Endothelial cell of umbilical vein (primary cell): ENCODE measurements around the gene CRELD2. TPM values are rescaled to one million over a fixed set of nuclear protein-coding genes. Genes with fewer than 3 reads are reported as not detected.

Experiments used
- BruUV-seq: library from RNA; stranded (reverse); fragments of 400-500 nt; replicated peaks from 2 replicates; lab custom pipeline; 2021; lab: Mats Ljungman, UMichigan
- CTCF ChIA-PET: fragments of 300-600, 350-600 bp; sonication (Branson Sonifier 250); formaldehyde crosslinking; loops from one replicate; lab custom pipeline; 2021; ENCODE audit warnings: antibody characterized with exemption, inconsistent platforms; lab: Charles Lee
- POLR2A ChIA-PET: fragments of 300-600, 350-600 bp; sonication (Branson Sonifier 250); formaldehyde crosslinking; loops from one replicate; lab custom pipeline; 2021; ENCODE audit warnings: antibody characterized with exemption, inconsistent platforms; lab: Charles Lee
- DNase-seq: peaks from one replicate; pipeline ENCODE4 v3.0.0-alpha.2; 2011; ENCODE audit warnings: low read depth, low spot score
- FAIRE-seq: peaks from 2 replicates; lab custom pipeline; 2011; peaks lifted over from hg19 to GRCh38; lab: Jason Lieb, UNC
- H2AFZ ChIP-seq: 2 replicates; pipeline ENCODE4 v1.6.0; 2012; ENCODE audit warnings: low read depth, low read length, control low read depth, inconsistent platforms
- H3K27ac ChIP-seq: 2 replicates; pipeline ENCODE4 v1.5.1; 2011; ENCODE audit warnings: low read depth, mild to moderate bottlenecking, control low read depth, low read length, moderate library complexity; ENCODE audit not compliant: insufficient read depth
- H3K27me3 ChIP-seq, 2 experiments: 2 replicates each; pipeline versions ENCODE4 v1.6.0 to v1.6.1; 2011; ENCODE audit warnings: low read length in 2 of 2, mixed read lengths in 1 of 2; ENCODE audit not compliant: control insufficient read depth in 2 of 2, insufficient read depth in 2 of 2
- H3K36me3 ChIP-seq, 2 experiments: 2 replicates in 1 of 2; 3 replicates in 1 of 2; pipeline ENCODE4 v1.5.1; 2011; ENCODE audit warnings: low read length in 2 of 2, mild to moderate bottlenecking in 1 of 2, moderate library complexity in 1 of 2; ENCODE audit not compliant: control insufficient read depth in 2 of 2, insufficient read depth in 2 of 2; ENCODE audit errors: extremely low read depth in 1 of 2
- H3K4me1 ChIP-seq: 3 replicates; pipeline ENCODE4 v1.5.1; 2011; ENCODE audit warnings: mild to moderate bottlenecking, low read length; ENCODE audit not compliant: control insufficient read depth, insufficient read depth; ENCODE audit errors: extremely low read depth
- H3K4me2 ChIP-seq: 2 replicates; pipeline ENCODE4 v1.6.1; 2011; ENCODE audit warnings: low read length, control low read depth, mixed read lengths; ENCODE audit not compliant: insufficient read depth
- H3K4me3 ChIP-seq, 3 experiments: fragments of 200-600 bp in 1 of 3; sonication (generic), shearing (Covaris generic) in 1 of 3; replicated peaks in 1 of 3; 2 replicates each; pipeline ENCODE4 v1.5.1; 2011 to 2016; ENCODE audit warnings: control low read depth in 3 of 3, low read length in 3 of 3, mild to moderate bottlenecking in 2 of 3, inconsistent platforms in 1 of 3, low read depth in 1 of 3, moderate library complexity in 1 of 3; ENCODE audit not compliant: insufficient read depth in 1 of 3
- H3K79me2 ChIP-seq: 2 replicates; pipeline ENCODE4 v1.6.0; 2012; ENCODE audit warnings: low read length, inconsistent platforms; ENCODE audit not compliant: control insufficient read depth, insufficient read depth
- H3K9ac ChIP-seq: replicated peaks from 2 replicates; pipeline ENCODE3; 2011; ENCODE audit warnings: low read length, control low read depth; ENCODE audit not compliant: insufficient read depth; ENCODE audit errors: extremely low read depth
- H3K9me1 ChIP-seq: replicated peaks from 3 replicates; pipeline ENCODE4 v1.6.0; 2011; ENCODE audit warnings: mild to moderate bottlenecking, low read length; ENCODE audit not compliant: control insufficient read depth, insufficient read depth; ENCODE audit errors: extremely low read depth
- H3K9me3 ChIP-seq: replicated peaks from 2 replicates; pipeline ENCODE4 v1.5.1; 2012; ENCODE audit warnings: low read length, inconsistent platforms; ENCODE audit not compliant: control insufficient read depth, insufficient read depth
- H4K20me1 ChIP-seq: replicated peaks from 2 replicates; pipeline ENCODE3; 2011; ENCODE audit warnings: mild to moderate bottlenecking, low read length; ENCODE audit not compliant: control insufficient read depth, insufficient read depth; ENCODE audit errors: extremely low read depth
- CTCF ChIP-seq, 2 donors: IDR thresholded peaks; 1 replicate in 1 of 2; 2 replicates in 1 of 2; pipeline ENCODE4 v1.5.1; 2011; ENCODE audit warnings: low read length in 2 of 2, mild to moderate bottlenecking in 2 of 2, moderate library complexity in 2 of 2, control low read depth in 1 of 2, inconsistent platforms in 1 of 2, low read depth in 1 of 2; ENCODE audit not compliant: insufficient read depth in 1 of 2; ENCODE audit errors: extremely low read depth in 1 of 2
- EZH2 ChIP-seq: IDR thresholded peaks from 2 replicates; pipeline ENCODE4 v1.6.1; 2012; ENCODE audit warnings: borderline replicate concordance, low read depth, mild to moderate bottlenecking, moderate library complexity, low read length, inconsistent platforms; ENCODE audit not compliant: severe bottlenecking
- FOS ChIP-seq: IDR thresholded peaks from 2 replicates; pipeline ENCODE4 v1.6.1; 2011; ENCODE audit warnings: mild to moderate bottlenecking, low read length, moderate library complexity, borderline replicate concordance; ENCODE audit not compliant: insufficient read depth
- GATA2 ChIP-seq: IDR thresholded peaks from 2 replicates; pipeline ENCODE4 v1.7.0; 2011; ENCODE audit warnings: low read depth, mild to moderate bottlenecking, moderate library complexity, mixed read lengths, low read length; ENCODE audit not compliant: insufficient read length, insufficient read depth
- JUN ChIP-seq: IDR thresholded peaks from 2 replicates; pipeline ENCODE4 v1.6.1; 2011; ENCODE audit warnings: borderline replicate concordance, low read depth; ENCODE audit not compliant: insufficient read length, insufficient read depth
- MAX ChIP-seq: IDR thresholded peaks from 2 replicates; pipeline ENCODE4 v1.6.1; 2011; ENCODE audit not compliant: insufficient read depth, insufficient read length
- MYC ChIP-seq: IDR thresholded peaks from one replicate; pipeline ENCODE4 v1.6.1; 2011; ENCODE audit warnings: mild to moderate bottlenecking, low read depth, low read length
- POLR2A ChIP-seq: IDR thresholded peaks from 2 replicates; pipeline ENCODE4 v1.6.1; 2012; ENCODE audit warnings: low read depth, mild to moderate bottlenecking, control low read depth, low read length
- POLR2AphosphoS5 ChIP-seq: IDR thresholded peaks from 2 replicates; pipeline ENCODE4 v1.6.1; 2012; ENCODE audit warnings: low read depth, mild to moderate bottlenecking, control low read depth, low read length, moderate library complexity; ENCODE audit not compliant: insufficient read depth
- dilution Hi-C: fragments of 300-500 bp; cut with MboI; formaldehyde crosslinking; loops from one replicate; pipeline ENCODE4 v1.15.0; 2019; ENCODE audit warnings: low sequenced_read_pairs; ENCODE audit not compliant: extremely low pct_ligation_motif_present
- intact Hi-C: fragments of 100-400 bp; cut with micrococcal nuclease; formaldehyde crosslinking; loops from one replicate; pipeline ENCODE4 v1.10.0; 2022
- polyA plus RNA-seq, 4 experiments: library from polyadenylated mRNA; depleted of rRNA in 3 of 4; stranded (reverse) in 3 of 4; unstranded in 1 of 4; fragments of >200 nt; gene quantifications; 2 replicates each; pipeline versions ENCODE4 v1.2.1 to v1.2.3, GENCODE V29; 2011 to 2012; ENCODE audit warnings: missing spikeins in 1 of 4
- total RNA-seq: library from RNA; stranded (reverse); gene quantifications from 2 replicates; pipeline ENCODE4 v1.2.3, GENCODE V29; 2021

CRELD2 gene
- total and polyA plus RNA-seq, 2 donors (not counting 3 experiments of a cell fraction or from before 2014, with no cell fraction given), result 71.0 to 86.3 TPM

DNA sequence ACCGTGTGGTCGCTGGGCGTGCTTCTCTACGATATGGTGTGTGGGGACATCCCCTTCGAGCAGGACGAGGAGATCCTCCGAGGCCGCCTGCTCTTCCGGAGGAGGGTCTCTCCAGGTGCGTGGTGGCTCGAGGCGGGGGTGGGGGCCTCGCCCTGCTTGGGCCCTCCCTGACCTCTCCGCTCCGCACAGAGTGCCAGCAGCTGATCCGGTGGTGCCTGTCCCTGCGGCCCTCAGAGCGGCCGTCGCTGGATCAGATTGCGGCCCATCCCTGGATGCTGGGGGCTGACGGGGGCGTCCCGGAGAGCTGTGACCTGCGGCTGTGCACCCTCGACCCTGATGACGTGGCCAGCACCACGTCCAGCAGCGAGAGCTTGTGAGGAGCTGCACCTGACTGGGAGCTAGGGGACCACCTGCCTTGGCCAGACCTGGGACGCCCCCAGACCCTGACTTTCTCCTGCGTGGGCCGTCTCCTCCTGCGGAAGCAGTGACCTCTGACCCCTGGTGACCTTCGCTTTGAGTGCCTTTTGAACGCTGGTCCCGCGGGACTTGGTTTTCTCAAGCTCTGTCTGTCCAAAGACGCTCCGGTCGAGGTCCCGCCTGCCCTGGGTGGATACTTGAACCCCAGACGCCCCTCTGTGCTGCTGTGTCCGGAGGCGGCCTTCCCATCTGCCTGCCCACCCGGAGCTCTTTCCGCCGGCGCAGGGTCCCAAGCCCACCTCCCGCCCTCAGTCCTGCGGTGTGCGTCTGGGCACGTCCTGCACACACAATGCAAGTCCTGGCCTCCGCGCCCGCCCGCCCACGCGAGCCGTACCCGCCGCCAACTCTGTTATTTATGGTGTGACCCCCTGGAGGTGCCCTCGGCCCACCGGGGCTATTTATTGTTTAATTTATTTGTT, 44.6 kb downstream of the CRELD2 start:
- peak overlapping the region; percentile 11 to 80 (median 64) for H3K4me3 ChIP-seq
- intact Hi-C loops (loop anchor here (1.0 kb wide), 1 partner anchor 32 kb away; no protein-coding TSS in a partner anchor), dilution Hi-C loops (no loop called here)
- ChIA-PET POLR2A (interaction anchor here (0.7 to 1.7 kb wide), 7 partner anchors 8 to 157 kb away, joined by 3 to 10 read pairs (median 4); no protein-coding TSS in a partner anchor), CTCF (interaction anchor here (0.6 to 3.7 kb wide), 10 partner anchors 8 to 149 kb away, joined by 3 to 32 read pairs (median 4); no protein-coding TSS in a partner anchor)
- peaks cover 19 to 34% of the 10 kb centered on the region in 2 experiments for H3K36me3 ChIP-seq
- peak overlapping the region; percentile 64 for H3K4me2 ChIP-seq
- H2AFZ ChIP-seq, result no peak overlapping the region
- TF ChIP-seq POLR2AphosphoS5, result peak; percentile 21
- TF ChIP-seq MAX, result no peak
- no peak for TF ChIP-seq POLR2A
- peak overlapping the region; percentile 92 for H3K27ac ChIP-seq
- DNase-seq, result no peak
- H3K9me1 ChIP-seq, result no peaks in the 10 kb centered on the region
- peaks cover 47% of the 10 kb centered on the region for H3K79me2 ChIP-seq
- H3K9ac ChIP-seq, result peak overlapping the region; percentile 94
- H3K27me3 ChIP-seq, result no peaks in the 10 kb centered on the region
- H3K4me1 ChIP-seq, result peaks cover 27% of the 10 kb centered on the region
- FAIRE-seq, result peak; percentile 21
- H3K9me3 ChIP-seq, result no peaks in the 10 kb centered on the region
- H4K20me1 ChIP-seq, result no peaks in the 10 kb centered on the region
- no TSS peak for BruUV-seq

DNA sequence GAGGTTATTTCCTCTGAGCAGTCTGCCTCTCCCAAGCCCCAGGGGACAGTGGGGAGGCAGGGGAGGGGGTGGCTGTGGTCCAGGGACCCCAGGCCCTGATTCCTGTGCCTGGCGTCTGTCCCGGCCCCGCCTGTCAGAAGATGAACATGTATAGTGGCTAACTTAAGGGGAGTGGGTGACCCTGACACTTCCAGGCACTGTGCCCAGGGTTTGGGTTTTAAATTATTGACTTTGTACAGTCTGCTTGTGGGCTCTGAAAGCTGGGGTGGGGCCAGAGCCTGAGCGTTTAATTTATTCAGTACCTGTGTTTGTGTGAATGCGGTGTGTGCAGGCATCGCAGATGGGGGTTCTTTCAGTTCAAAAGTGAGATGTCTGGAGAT, 45.2 kb downstream of the CRELD2 start:
- no peaks in the 10 kb centered on the region for H3K9me3 ChIP-seq
- H3K4me2 ChIP-seq, result peak overlapping the region; percentile 64
- H3K36me3 ChIP-seq, result peaks cover 19 to 34% of the 10 kb centered on the region in 2 experiments
- H3K4me1 ChIP-seq, result peaks cover 27% of the 10 kb centered on the region
- CTCF ChIA-PET, result interaction anchor here (3.7 kb wide), 1 partner anchor 33 kb away, joined by 32 read pairs; no protein-coding TSS in a partner anchor
- no peaks in the 10 kb centered on the region for H3K9me1 ChIP-seq
- dilution Hi-C loops, result no loop called here
- H2AFZ ChIP-seq, result no peak overlapping the region
- H3K79me2 ChIP-seq, result peaks cover 47% of the 10 kb centered on the region
- H3K27me3 ChIP-seq, result no peaks in the 10 kb centered on the region
- intact Hi-C loops, result no loop called here
- no peak for DNase-seq
- no peaks in the 10 kb centered on the region for H4K20me1 ChIP-seq
- POLR2A ChIA-PET, result no interaction called here
- peak overlapping the region; percentile 94 for H3K9ac ChIP-seq
- H3K4me3 ChIP-seq, result peak overlapping the region; percentile 11 to 80 (median 64)
- H3K27ac ChIP-seq, result peak overlapping the region; percentile 92
- TSS peak; percentile 53 for BruUV-seq
- no peak for TF ChIP-seq MYC
- TF ChIP-seq EZH2, result no peak
- TF ChIP-seq CTCF (IDR thresholded peaks at IDR 0.05; ENCODE audit: extremely low read depth in 1 of 2, insufficient read depth in 1 of 2, low read depth in 1 of 2, low read length in 2 of 2), result no peak
- TF ChIP-seq POLR2A, result no peak
- no peak for TF ChIP-seq JUN
- no peak for TF ChIP-seq FOS
- no peak for TF ChIP-seq GATA2
- TF ChIP-seq POLR2AphosphoS5, result no peak
- TF ChIP-seq MAX, result no peak
- FAIRE-seq, result no peak
